K562 (cell line): Measurements from ENCODE around the gene ZFYVE21. TPM values are rescaled to one million over a fixed set of nuclear protein-coding genes. Genes with fewer than 3 reads are reported as not detected.

Experiments
- CHCHD3 ChIP-seq: fragments of 250-450 bp; sonication (Bioruptor Pico); IDR thresholded peaks from 2 replicates; pipeline ENCODE4 v2.1.2; 2022; ENCODE audit warnings: mild to moderate bottlenecking
- CTBP1 ChIP-seq: fragments of 450-650 bp; IDR thresholded peaks from 2 replicates; pipeline ENCODE4 v1.6.1; 2016; ENCODE audit warnings: borderline replicate concordance
- EGR1 ChIP-seq: fragments of 450-650 bp; conservative IDR thresholded peaks from 2 replicates; pipeline ENCODE4 v1.6.1; 2017; ENCODE audit warnings: mild to moderate bottlenecking
- NFE2L1 ChIP-seq: fragments of 450-650 bp; IDR thresholded peaks from 2 replicates; pipeline ENCODE4 v1.6.1; 2016; ENCODE audit warnings: missing genetic modification characterization, low read depth, mild to moderate bottlenecking, missing compliant biosample characterization, moderate library complexity, borderline replicate concordance
- RFX7 ChIP-seq: fragments of 250-450 bp; sonication (Bioruptor Pico); IDR thresholded peaks from 2 replicates; pipeline ENCODE4 v1.5.1; 2021; ENCODE audit warnings: mild to moderate bottlenecking
- SMARCA4 ChIP-seq: fragments of 450-650 bp; IDR thresholded peaks from 2 replicates; pipeline ENCODE4 v1.6.1; 2016
- polyA plus RNA-seq, 8 experiments: library from polyadenylated mRNA; depleted of rRNA in 4 of 8; stranded (reverse) in 5 of 8; unstranded in 3 of 8; fragments of >200 nt; fragmentation: Nextera tagmentation in 2 of 8; fragmentation: Illumina TruSeq in 1 of 8; extraction: Ambion mirVana in 2 of 8; extraction: Trizol in 1 of 8; gene quantifications; 2 replicates each; pipeline versions ENCODE4 v1.2.1 to v1.2.3, GENCODE V29; 2011 to 2014; ENCODE audit warnings: inconsistent platforms in 1 of 8, missing spikeins in 1 of 8
- total RNA-seq, 7 experiments: library from RNA; depleted of rRNA in 6 of 7; stranded (reverse); fragments of >200 nt in 6 of 7; fragmentation: Illumina TruSeq in 2 of 7; extraction: Trizol in 2 of 7; gene quantifications; 2 replicates each; pipeline versions ENCODE4 v1.2.1 to v1.2.3, GENCODE V29; 2011 to 2021; ENCODE audit warnings: low replicate concordance in 1 of 7
- TF ChIP-seq, protein P1 (sequence below): fragments of 450-650 bp; IDR thresholded peaks from 2 replicates; pipeline ENCODE4 v1.6.1; 2016; ENCODE audit warnings: antibody characterized with exemption
- TF ChIP-seq, protein P2 (sequence below): fragments of 450-650 bp; IDR thresholded peaks from 2 replicates; pipeline ENCODE4 v1.6.1; 2014; ENCODE audit warnings: low read depth, mild to moderate bottlenecking, moderate library complexity, borderline replicate concordance
- TF ChIP-seq, protein P3 (sequence below): fragments of 250-450 bp; sonication (Bioruptor Pico); IDR thresholded peaks from 2 replicates; pipeline ENCODE4 v1.8.0; 2022; ENCODE audit warnings: moderate library complexity, mild to moderate bottlenecking, inconsistent platforms
- TF ChIP-seq, protein P4 (sequence below): sonication (generic); formaldehyde crosslinking; IDR thresholded peaks from 2 replicates; pipeline ENCODE4 v1.9.0; 2022; ENCODE audit warnings: mild to moderate bottlenecking, missing genetic modification reagents
- TF ChIP-seq, protein P5 (sequence below): fragments of 450-650 bp; IDR thresholded peaks from 2 replicates; pipeline ENCODE4 v1.6.1; 2016
- TF ChIP-seq, protein P6 (sequence below): fragments of 200-800 bp; sonication (Bioruptor generic); IDR thresholded peaks from 2 replicates; pipeline ENCODE4 v1.6.1; 2017; ENCODE audit warnings: missing genetic modification characterization, missing compliant biosample characterization
- TF ChIP-seq, protein P7 (sequence below): fragments of 450-650 bp; IDR thresholded peaks from 2 replicates; pipeline ENCODE4 v1.6.1; 2017; ENCODE audit warnings: antibody characterized with exemption, mild to moderate bottlenecking

Gene ZFYVE21
- total and polyA plus RNA-seq, 9 of the 15 experiments (the other 6 are each of a cell fraction or from before 2014, with no cell fraction given) = 0.90 to 23.1 (median 15.6) TPM

DNA sequence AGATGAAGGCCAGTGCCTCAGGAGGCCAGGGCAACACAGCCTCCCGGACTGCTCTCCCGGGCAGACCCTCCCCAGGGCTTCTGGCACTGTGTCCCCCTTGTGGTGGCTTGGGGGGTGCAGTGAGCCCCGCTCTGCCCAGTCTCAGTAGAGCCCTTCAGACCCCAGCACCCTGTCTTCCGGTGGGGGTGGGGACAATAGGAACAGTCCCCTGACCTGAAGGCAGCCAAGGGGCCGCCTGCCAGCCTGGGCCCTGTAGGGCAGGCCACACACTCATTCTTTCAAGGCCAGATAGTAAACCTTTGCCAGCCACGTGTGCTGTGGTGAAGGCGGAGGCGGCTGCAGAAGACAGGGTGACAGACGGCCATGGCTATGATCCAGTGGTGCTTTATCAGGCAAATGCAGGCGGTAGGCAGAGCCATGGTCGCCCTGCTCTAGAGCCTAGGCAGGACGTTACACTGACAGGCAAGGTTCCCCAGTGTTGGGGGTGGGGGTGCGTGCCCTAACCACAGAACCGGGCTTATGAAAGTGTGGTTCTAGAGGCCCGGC lies 15.0 kb downstream of the ZFYVE21 start (continued):
- TF ChIP-seq, protein P1, sequence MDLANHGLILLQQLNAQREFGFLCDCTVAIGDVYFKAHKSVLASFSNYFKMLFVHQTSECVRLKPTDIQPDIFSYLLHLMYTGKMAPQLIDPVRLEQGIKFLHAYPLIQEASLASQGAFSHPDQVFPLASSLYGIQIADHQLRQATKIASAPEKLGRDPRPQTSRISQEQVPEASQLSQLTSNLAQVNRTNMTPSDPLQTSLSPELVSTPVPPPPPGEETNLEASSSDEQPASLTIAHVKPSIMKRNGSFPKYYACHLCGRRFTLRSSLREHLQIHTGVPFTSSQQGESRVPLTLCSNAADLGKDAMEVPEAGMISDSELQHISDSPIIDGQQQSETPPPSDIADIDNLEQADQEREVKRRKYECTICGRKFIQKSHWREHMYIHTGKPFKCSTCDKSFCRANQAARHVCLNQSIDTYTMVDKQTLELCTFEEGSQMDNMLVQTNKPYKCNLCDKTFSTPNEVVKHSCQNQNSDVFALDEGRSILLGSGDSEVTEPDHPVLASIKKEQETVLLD = peak; percentile 37; the same call in 1 of the 2 replicates
- TF ChIP-seq, protein P2, sequence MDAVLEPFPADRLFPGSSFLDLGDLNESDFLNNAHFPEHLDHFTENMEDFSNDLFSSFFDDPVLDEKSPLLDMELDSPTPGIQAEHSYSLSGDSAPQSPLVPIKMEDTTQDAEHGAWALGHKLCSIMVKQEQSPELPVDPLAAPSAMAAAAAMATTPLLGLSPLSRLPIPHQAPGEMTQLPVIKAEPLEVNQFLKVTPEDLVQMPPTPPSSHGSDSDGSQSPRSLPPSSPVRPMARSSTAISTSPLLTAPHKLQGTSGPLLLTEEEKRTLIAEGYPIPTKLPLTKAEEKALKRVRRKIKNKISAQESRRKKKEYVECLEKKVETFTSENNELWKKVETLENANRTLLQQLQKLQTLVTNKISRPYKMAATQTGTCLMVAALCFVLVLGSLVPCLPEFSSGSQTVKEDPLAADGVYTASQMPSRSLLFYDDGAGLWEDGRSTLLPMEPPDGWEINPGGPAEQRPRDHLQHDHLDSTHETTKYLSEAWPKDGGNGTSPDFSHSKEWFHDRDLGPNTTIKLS = peak; percentile 86; the same call in 1 of the 2 replicates
- TF ChIP-seq, protein P3, sequence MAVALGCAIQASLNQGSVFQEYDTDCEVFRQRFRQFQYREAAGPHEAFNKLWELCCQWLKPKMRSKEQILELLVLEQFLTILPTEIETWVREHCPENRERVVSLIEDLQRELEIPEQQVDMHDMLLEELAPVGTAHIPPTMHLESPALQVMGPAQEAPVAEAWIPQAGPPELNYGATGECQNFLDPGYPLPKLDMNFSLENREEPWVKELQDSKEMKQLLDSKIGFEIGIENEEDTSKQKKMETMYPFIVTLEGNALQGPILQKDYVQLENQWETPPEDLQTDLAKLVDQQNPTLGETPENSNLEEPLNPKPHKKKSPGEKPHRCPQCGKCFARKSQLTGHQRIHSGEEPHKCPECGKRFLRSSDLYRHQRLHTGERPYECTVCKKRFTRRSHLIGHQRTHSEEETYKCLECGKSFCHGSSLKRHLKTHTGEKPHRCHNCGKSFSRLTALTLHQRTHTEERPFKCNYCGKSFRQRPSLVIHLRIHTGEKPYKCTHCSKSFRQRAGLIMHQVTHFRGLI (CRISPR knock-in tag) = no peak
- peak; percentile 73 for TF ChIP-seq EGR1
- peak; percentile 54; the same call in 1 of the 2 replicates for TF ChIP-seq SMARCA4
- TF ChIP-seq, protein P4, sequence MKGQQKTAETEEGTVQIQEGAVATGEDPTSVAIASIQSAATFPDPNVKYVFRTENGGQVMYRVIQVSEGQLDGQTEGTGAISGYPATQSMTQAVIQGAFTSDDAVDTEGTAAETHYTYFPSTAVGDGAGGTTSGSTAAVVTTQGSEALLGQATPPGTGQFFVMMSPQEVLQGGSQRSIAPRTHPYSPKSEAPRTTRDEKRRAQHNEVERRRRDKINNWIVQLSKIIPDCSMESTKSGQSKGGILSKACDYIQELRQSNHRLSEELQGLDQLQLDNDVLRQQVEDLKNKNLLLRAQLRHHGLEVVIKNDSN (CRISPR knock-in tag) = peak; percentile 74
- TF ChIP-seq, protein P5, sequence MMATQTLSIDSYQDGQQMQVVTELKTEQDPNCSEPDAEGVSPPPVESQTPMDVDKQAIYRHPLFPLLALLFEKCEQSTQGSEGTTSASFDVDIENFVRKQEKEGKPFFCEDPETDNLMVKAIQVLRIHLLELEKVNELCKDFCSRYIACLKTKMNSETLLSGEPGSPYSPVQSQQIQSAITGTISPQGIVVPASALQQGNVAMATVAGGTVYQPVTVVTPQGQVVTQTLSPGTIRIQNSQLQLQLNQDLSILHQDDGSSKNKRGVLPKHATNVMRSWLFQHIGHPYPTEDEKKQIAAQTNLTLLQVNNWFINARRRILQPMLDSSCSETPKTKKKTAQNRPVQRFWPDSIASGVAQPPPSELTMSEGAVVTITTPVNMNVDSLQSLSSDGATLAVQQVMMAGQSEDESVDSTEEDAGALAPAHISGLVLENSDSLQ = peak; percentile 70; the same call in 1 of the 2 replicates
- TF ChIP-seq, protein P6, sequence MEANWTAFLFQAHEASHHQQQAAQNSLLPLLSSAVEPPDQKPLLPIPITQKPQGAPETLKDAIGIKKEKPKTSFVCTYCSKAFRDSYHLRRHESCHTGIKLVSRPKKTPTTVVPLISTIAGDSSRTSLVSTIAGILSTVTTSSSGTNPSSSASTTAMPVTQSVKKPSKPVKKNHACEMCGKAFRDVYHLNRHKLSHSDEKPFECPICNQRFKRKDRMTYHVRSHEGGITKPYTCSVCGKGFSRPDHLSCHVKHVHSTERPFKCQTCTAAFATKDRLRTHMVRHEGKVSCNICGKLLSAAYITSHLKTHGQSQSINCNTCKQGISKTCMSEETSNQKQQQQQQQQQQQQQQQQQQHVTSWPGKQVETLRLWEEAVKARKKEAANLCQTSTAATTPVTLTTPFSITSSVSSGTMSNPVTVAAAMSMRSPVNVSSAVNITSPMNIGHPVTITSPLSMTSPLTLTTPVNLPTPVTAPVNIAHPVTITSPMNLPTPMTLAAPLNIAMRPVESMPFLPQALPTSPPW (CRISPR knock-in tag) = peak; percentile 48; the same call in 1 of the 2 replicates
- no peak for TF ChIP-seq RFX7
- TF ChIP-seq, protein P7, sequence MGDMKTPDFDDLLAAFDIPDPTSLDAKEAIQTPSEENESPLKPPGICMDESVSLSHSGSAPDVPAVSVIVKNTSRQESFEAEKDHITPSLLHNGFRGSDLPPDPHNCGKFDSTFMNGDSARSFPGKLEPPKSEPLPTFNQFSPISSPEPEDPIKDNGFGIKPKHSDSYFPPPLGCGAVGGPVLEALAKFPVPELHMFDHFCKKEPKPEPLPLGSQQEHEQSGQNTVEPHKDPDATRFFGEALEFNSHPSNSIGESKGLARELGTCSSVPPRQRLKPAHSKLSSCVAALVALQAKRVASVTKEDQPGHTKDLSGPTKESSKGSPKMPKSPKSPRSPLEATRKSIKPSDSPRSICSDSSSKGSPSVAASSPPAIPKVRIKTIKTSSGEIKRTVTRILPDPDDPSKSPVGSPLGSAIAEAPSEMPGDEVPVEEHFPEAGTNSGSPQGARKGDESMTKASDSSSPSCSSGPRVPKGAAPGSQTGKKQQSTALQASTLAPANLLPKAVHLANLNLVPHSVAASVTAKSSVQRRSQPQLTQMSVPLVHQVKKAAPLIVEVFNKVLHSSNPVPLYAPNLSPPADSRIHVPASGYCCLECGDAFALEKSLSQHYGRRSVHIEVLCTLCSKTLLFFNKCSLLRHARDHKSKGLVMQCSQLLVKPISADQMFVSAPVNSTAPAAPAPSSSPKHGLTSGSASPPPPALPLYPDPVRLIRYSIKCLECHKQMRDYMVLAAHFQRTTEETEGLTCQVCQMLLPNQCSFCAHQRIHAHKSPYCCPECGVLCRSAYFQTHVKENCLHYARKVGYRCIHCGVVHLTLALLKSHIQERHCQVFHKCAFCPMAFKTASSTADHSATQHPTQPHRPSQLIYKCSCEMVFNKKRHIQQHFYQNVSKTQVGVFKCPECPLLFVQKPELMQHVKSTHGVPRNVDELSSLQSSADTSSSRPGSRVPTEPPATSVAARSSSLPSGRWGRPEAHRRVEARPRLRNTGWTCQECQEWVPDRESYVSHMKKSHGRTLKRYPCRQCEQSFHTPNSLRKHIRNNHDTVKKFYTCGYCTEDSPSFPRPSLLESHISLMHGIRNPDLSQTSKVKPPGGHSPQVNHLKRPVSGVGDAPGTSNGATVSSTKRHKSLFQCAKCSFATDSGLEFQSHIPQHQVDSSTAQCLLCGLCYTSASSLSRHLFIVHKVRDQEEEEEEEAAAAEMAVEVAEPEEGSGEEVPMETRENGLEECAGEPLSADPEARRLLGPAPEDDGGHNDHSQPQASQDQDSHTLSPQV = peak; percentile 67
- no peak for TF ChIP-seq CHCHD3 (CRISPR knock-in tag)
- no peak for TF ChIP-seq NFE2L1 (tag)
- no peak for TF ChIP-seq CTBP1
